Measurements from ENCODE around the gene ZC3H7B. TPM values are rescaled to one million over a fixed set of nuclear protein-coding genes. Genes with fewer than 3 reads are reported as not detected.

ZC3H7B gene
- polyA plus RNA-seq, 1 experiment: 55.3 TPM

- ChIA-PET CTCF (no interaction called here), POLR2A (no interaction called here)
- Histone ChIP-seq H3K9me3 (ENCODE audit: control insufficient read depth, insufficient read depth, low read length) (no peaks in the 10 kb centered on the region), H3K4me3 (ENCODE audit: low read depth, low read length) (no peak overlapping the region), H3K27me3 (ENCODE audit: control insufficient read depth, insufficient read depth, low read length) (no peaks in the 10 kb centered on the region), H3K27ac (ENCODE audit: low read depth, low read length) (no peak overlapping the region)
- no peak for DNase-seq (ENCODE audit: low read depth, low spot score)
- TF ChIP-seq, protein P1, sequence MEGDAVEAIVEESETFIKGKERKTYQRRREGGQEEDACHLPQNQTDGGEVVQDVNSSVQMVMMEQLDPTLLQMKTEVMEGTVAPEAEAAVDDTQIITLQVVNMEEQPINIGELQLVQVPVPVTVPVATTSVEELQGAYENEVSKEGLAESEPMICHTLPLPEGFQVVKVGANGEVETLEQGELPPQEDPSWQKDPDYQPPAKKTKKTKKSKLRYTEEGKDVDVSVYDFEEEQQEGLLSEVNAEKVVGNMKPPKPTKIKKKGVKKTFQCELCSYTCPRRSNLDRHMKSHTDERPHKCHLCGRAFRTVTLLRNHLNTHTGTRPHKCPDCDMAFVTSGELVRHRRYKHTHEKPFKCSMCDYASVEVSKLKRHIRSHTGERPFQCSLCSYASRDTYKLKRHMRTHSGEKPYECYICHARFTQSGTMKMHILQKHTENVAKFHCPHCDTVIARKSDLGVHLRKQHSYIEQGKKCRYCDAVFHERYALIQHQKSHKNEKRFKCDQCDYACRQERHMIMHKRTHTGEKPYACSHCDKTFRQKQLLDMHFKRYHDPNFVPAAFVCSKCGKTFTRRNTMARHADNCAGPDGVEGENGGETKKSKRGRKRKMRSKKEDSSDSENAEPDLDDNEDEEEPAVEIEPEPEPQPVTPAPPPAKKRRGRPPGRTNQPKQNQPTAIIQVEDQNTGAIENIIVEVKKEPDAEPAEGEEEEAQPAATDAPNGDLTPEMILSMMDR (IDR thresholded peaks at IDR 0.05; ENCODE audit: low read depth, low read length): no peak
These were observed 68.5 kb downstream of the ZC3H7B start for GRCh38 chr22:41369837-41370236.

- Histone ChIP-seq H3K27ac (ENCODE audit: low read depth, low read length) (no peak overlapping the region), H3K4me3 (ENCODE audit: low read depth, low read length) (no peak overlapping the region), H3K27me3 (ENCODE audit: control insufficient read depth, insufficient read depth, low read length) (no peaks in the 10 kb centered on the region), H3K9me3 (ENCODE audit: control insufficient read depth, insufficient read depth, low read length) (no peaks in the 10 kb centered on the region; the same call in 1 of the 2 replicates)
- no peak for DNase-seq (ENCODE audit: low read depth, low spot score)
- TF ChIP-seq, protein P1 (IDR thresholded peaks at IDR 0.05; ENCODE audit: low read depth, low read length): no peak
- ChIA-PET POLR2A (interaction anchor here (0.6 to 0.7 kb wide), 2 partner anchors 11 to 139 kb away, joined by 4 read pairs; no protein-coding TSS in a partner anchor), CTCF (interaction anchor here (0.7 to 1.6 kb wide), 5 partner anchors 10 to 241 kb away, joined by 3 to 5 read pairs (median 4); no protein-coding TSS in a partner anchor)
These were observed 76.5 kb downstream of the ZC3H7B start for GRCh38 chr22:41377846-41378245.

DNA sequence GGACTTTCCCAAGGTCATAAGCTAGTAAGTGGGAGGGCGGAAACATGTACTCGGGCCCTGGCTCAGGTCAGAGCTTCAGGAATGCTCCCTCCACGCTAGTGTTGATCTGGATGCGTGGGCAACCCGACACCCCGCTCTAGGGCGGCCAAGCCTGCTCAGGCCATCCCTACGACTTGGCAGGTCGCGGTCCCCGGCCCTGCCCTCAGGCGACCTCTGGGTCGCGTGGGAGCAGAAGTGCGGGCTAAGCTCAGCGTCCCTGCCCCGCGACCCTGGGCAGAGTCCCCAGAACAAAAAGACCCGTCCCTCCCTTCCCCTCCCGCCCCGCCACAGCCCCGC, 79.6 kb downstream of the ZC3H7B start:
- CTCF ChIA-PET: interaction anchor here (0.6 to 2.4 kb wide), 6 partner anchors 14 to 138 kb away, joined by 3 to 11 read pairs (median 6); no protein-coding TSS in a partner anchor
- no peaks in the 10 kb centered on the region for H3K27me3 ChIP-seq (ENCODE audit: control insufficient read depth, insufficient read depth, low read length)
- DNase-seq (ENCODE audit: low read depth, low spot score): peak; percentile 89
- peak overlapping the region; percentile 61 for H3K4me3 ChIP-seq (ENCODE audit: low read depth, low read length)
- no peaks in the 10 kb centered on the region; the same call in 1 of the 2 replicates for H3K9me3 ChIP-seq (ENCODE audit: control insufficient read depth, insufficient read depth, low read length)
- peak overlapping the region; percentile 99 for H3K27ac ChIP-seq (ENCODE audit: low read depth, low read length)
- TF ChIP-seq, protein P1 (IDR thresholded peaks at IDR 0.05; ENCODE audit: low read depth, low read length): no peak
- POLR2A ChIA-PET: interaction anchor here (0.6 to 3.6 kb wide), 21 partner anchors 14 to 523 kb away, joined by 3 to 63 read pairs (median 5); partner anchors contain the start of genes ACO2, CSDC2, PHF5A and RANGAP1

GRCh38 chr22:41381329-41382097, 80.2 kb downstream of the ZC3H7B start, which contains the start of gene TEF:
Gene TEF, plus strand, starts transcription at chr22:41381942. Its CDS starts 103 bp downstream, at chr22:41382045.
- ChIA-PET CTCF (interaction anchor here (0.6 to 2.4 kb wide), 7 partner anchors 15 to 138 kb away, joined by 3 to 11 read pairs (median 7); no protein-coding TSS in a partner anchor), POLR2A (interaction anchor here (0.6 to 3.6 kb wide), 27 partner anchors 15 to 1089 kb away, joined by 3 to 63 read pairs (median 4); partner anchors contain the start of genes ACO2, PHF5A, RANGAP1 and TOB2)
- Histone ChIP-seq H3K4me3 (ENCODE audit: low read depth, low read length) (peak within 1 kb of the TSS; percentile 74), H3K27ac (ENCODE audit: low read depth, low read length) (peak within 1 kb of the TSS; percentile 99), H3K27me3 (ENCODE audit: control insufficient read depth, insufficient read depth, low read length) (no peaks in the 10 kb centered on the region), H3K9me3 (ENCODE audit: control insufficient read depth, insufficient read depth, low read length) (no peaks in the 10 kb centered on the region; the same call in 1 of the 2 replicates)
- TF ChIP-seq, protein P1 (IDR thresholded peaks at IDR 0.05; ENCODE audit: low read depth, low read length): no peak
- peak; percentile 98 for DNase-seq (ENCODE audit: low read depth, low spot score)
